HG03060 (cell line): Measurements from ENCODE around the gene MYRF.

Experiments used
- ATAC-seq: cut with Tn5 transposase; IDR thresholded peaks from one replicate; pipeline ENCODE4 v1.9.1; 2021; ENCODE audit warnings: low read depth, moderate number of reproducible peaks; ENCODE audit not compliant: unreplicated experiment

MYRF gene

GRCh38 chr11:61756452-61757212, 4.2 kb downstream of the MYRF start:
- ATAC-seq = peak; percentile 45

DNA sequence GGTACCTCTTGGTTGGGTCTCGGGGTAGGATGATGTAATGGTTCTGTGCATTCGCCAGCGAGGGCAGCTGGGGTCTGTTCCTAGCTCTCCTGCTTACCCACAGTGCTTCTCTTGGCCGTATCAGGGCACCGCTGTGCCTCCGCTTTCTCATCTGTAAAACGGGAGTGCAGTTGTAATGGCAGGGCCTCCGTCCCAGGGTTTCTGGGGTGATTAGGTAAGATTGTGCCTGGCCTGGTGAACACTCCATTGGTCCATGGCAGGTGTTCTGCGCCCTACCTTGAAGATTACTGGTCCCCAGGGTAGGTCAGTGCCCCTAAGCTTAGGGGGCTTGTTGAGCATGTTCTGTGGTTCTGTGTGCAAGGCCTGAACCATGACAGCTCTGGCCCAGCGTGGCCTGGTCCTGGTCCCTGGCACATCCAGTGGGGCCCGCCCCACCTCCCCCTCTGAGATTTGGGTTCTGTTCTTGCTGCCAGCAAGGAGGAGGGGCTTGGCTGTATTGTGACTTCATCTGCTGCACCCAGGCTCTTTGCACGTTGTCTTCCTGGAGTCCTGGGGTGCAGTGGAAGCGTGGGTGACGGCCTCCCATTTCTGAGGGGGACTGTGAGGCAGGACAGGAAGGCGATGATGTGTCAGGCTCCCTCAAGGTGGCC, 4.9 kb downstream of the MYRF start:
- ATAC-seq = no peak

GRCh38 chr11:61760946-61761345, 8.5 kb downstream of the MYRF start:
- ATAC-seq = no peak

GRCh38 chr11:61761440-61762222, 9.2 kb downstream of the MYRF start:
- no peak for ATAC-seq

GRCh38 chr11:61762223-61762615, 9.8 kb downstream of the MYRF start:
- ATAC-seq = no peak

DNA sequence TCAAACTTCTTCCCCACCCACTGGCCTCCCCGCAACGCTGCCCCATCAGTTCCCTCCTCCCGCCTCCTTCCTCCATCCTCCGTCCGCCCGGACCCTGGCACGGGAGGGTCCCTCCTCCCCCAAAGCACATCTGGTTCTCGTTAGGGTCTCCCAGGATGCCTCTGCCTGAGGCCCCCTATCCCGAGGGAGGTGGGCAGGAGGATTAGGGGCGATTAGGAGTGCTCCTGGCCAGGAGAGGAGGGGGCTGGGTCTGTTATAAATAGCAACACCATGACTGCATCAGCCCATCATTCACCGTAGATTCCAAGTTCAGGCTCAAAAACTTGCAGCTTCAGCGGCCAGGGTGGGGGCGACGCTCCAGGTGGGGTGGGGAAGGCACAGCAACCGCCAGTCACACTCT, 10.4 kb downstream of the MYRF start:
- no peak for ATAC-seq

- ATAC-seq = no peak
These were observed 11.6 kb downstream of the MYRF start for GRCh38 chr11:61763930-61764605.

- no peak for ATAC-seq
These were observed 12.3 kb downstream of the MYRF start for GRCh38 chr11:61764606-61765260.

- ATAC-seq = no peak
These were observed 13.3 kb downstream of the MYRF start for GRCh38 chr11:61765550-61766253.

DNA sequence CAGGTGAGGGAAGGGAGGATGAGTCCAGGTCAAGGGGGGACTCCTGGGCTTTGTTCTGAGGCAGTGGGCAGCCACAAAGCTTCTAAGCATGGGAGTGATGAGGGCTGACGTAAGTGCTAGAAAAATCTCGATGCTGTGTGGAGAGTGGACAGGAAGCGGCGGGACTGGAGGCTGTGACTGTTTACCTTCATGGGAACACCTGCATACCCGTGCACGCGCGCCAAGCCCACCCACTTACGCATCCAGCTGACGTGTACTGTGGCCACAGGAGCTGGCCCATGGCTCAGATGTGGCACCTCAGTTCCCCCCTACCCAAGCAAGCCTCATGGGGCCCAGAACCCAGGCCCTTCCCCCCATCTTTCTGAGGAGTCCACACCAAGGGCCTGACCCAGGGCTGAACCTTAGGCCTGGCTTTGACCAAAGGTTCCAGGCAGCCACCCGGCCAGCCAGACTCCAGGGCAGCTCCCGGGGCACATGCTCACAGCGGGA, 14.0 kb downstream of the MYRF start:
- ATAC-seq = no peak

DNA sequence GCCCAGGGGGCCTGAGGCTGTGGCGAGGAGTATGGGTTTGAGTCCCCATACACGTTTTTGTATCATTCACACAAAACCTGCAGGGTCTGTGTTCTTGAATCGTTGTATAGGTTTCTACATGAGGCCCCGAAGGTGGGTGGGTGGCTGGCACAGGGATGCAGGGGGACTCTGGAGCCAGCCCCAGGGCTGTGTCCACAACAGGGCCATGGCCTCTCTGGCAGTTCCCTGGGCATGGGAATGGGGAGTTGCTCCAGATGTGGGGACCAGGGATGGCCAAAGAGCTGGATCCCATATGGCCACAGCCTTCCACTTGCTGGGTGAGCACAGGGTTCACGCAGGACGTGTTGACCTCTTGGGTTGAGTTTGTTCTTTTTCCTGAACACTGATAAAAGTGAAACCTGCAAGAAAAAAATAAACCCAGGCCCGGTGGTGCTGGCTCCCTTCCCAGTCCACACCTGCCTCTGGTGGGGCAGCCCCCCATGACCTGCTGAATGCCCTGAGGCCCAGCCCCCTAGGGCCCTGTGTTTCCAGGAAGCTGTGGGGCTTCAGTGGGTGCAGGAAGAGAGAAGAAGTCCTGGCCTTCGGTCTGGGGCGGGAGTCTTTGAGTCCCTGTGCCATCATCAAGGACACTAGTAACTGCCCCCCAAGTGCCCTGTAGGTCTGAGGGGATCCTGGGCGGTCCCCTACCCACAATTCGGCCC, 16.1 kb downstream of the MYRF start:
- ATAC-seq = no peak

GRCh38 chr11:61769169-61769920, 16.9 kb downstream of the MYRF start:
- no peak for ATAC-seq

DNA sequence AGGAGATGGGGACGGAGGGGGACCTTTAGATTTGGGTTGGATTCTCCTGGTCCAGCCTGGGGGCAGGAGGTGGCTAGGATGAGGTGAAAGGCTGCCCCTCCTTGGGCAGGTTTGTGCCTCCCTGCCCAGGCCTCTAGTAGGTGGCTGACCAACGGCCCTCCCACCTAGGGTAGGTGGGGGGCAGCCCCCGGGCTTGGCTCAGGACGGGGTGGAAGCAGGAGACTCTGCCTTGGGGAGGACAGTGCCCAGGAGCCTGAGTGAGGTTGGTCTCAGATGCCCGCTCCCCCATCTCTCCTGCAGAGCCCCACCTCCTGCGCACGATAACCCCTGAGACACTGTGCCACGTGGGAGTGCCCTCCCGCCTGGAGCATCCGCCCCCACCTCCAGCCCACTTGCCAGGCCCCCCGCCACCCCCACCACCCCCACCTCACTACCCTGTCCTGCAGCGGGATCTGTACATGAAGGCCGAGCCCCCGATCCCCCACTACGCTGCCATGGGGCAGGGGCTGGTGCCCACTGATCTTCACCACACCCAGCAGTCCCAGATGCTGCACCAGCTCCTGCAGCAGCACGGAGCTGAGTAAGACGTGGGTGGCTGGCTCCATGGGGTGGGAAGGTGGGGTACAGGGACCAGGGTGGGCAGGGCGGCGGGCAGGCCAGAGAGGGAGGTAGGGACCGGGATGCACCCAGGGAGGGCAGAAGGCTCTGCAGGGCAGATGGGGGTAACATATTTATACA, 17.7 kb downstream of the MYRF start:
- ATAC-seq = no peak

- ATAC-seq = no peak
These were observed 18.9 kb downstream of the MYRF start for GRCh38 chr11:61771195-61771894.

DNA sequence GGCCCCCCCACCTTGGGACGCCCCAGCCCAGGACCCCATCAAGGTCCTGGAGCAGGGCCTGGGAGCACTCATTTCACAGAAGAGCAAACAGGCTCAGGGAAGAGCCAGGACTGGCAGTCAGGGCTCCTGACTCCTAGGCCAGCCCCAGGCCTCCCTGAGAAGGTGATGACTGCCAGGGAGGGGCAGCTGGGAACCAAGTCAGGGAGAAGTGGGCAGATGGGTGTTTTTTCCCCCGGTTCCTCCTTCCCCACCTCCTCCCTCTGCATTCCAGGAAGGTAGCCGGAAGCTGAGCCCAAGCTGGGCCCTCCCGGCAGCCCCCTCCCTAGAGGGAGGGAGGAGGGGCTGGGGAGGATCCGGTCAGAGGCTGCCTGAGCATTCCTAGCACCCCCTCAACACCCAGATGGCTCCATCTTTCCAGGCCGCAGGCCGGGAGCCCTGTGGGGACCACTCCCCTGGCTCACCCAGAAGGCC, 19.6 kb downstream of the MYRF start:
- no peak for ATAC-seq

GRCh38 chr11:61773356-61773755, 20.9 kb downstream of the MYRF start:
- no peak for ATAC-seq

GRCh38 chr11:61773809-61774208, 21.4 kb downstream of the MYRF start:
- no peak for ATAC-seq
